Dendritic cell treated with granulocyte-macrophage colony-stimulating factor and Interleukin-4, amounts not matched to agents 40 ng/mL and 50 ng/mL, for 4 days (primary cell): ENCODE results near the gene CLDN2.

Experiments used
- H3K27ac Mint-ChIP-seq: one replicate; pipeline ENCODE4 v1.8.0; 2022; ENCODE audit warnings: mild to moderate bottlenecking, mixed read lengths
- H3K27me3 Mint-ChIP-seq: one replicate; pipeline ENCODE4 v1.8.0; 2022; ENCODE audit warnings: mild to moderate bottlenecking, mixed read lengths
- H3K36me3 Mint-ChIP-seq: one replicate; pipeline ENCODE4 v1.8.0; 2022; ENCODE audit warnings: low read depth, mixed read lengths
- H3K4me1 Mint-ChIP-seq: one replicate; pipeline ENCODE4 v1.8.0; 2022; ENCODE audit warnings: low read depth, mixed read lengths
- H3K4me3 Mint-ChIP-seq: one replicate; pipeline ENCODE4 v1.8.0; 2022; ENCODE audit warnings: mild to moderate bottlenecking, moderate library complexity, mixed read lengths
- H3K9me3 Mint-ChIP-seq: one replicate; pipeline ENCODE4 v1.8.0; 2022; ENCODE audit warnings: mixed read lengths
- intact Hi-C: fragments of 100-400 bp; cut with micrococcal nuclease; formaldehyde crosslinking; loops from one replicate; pipeline ENCODE4 v1.15.0; 2022

CLDN2 gene

DNA sequence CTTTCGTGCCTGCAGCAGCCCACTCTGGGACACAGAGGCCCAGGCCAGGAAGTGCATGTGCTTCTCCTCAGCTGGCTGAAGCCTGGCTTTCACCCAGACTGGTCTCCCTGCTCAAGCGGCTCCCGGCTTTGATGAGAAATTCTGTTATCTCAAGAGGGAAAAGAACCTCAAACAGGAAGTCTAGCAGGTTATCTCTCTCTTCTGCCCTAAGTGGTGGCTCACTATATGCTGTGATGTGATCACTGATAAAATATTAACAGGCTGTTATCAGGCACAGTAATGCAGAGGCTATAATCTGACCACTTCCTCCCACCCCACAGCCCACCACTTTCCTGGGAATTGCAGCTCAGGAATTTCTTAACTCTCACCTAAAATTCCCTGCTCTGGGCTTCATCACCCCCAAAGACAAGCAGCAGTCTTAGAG, 13.3 kb downstream of the CLDN2 start:
- Mint-ChIP-seq H3K9me3 (no peaks in the 10 kb centered on the region), H3K36me3 (no peaks in the 10 kb centered on the region), H3K27ac (no peak overlapping the region), H3K27me3 (no peaks in the 10 kb centered on the region), H3K4me3 (no peak overlapping the region), H3K4me1 (no peaks in the 10 kb centered on the region)
- intact Hi-C loops = no loop called here

DNA sequence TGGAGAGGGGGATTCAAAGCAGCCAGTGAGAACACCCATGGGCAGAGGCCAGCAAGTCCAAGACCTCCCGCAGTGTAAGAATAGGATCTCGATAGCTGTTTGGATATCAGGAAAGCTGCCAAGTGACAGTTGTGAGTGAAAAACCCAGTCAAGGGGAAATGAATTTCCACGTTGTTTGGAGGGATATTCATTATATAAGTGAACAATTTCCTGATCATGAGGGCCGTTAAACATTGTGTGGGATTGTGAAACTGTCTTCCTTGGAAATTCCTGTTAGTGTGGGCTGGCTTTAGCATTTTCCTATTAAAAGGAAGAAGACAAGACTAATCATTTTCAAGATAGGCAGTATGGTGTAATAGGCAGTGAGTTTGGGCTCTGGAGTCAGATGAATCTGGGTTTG, 15.0 kb downstream of the CLDN2 start:
- Mint-ChIP-seq H3K4me3 (no peak overlapping the region), H3K27me3 (no peaks in the 10 kb centered on the region), H3K27ac (no peak overlapping the region), H3K36me3 (no peaks in the 10 kb centered on the region), H3K9me3 (no peaks in the 10 kb centered on the region), H3K4me1 (no peaks in the 10 kb centered on the region)
- intact Hi-C loops = no loop called here

DNA sequence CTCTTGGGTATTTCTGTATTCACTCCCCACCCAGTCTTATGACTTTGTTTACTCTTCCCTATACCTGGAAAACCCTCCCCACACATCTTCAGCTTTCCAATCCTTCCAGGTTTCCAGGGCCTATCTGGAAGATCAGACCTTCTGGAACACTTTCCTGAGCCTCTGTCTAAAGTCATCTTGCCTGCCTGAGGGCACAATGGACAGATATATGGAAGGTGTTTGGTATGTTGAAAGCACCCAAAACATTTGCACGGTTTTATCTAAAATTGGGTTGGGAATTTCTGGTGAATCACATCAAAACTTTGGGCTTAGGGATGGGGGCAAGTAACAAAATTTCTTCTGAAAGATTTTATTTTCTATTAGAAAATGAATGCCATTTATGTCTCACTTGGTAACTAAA, 16.0 kb downstream of the CLDN2 start:
- no peaks in the 10 kb centered on the region for H3K4me1 Mint-ChIP-seq
- H3K36me3 Mint-ChIP-seq = no peaks in the 10 kb centered on the region
- no peak overlapping the region for H3K27ac Mint-ChIP-seq
- H3K9me3 Mint-ChIP-seq = no peaks in the 10 kb centered on the region
- no peaks in the 10 kb centered on the region for H3K27me3 Mint-ChIP-seq
- H3K4me3 Mint-ChIP-seq = no peak overlapping the region
- intact Hi-C loops = no loop called here

DNA sequence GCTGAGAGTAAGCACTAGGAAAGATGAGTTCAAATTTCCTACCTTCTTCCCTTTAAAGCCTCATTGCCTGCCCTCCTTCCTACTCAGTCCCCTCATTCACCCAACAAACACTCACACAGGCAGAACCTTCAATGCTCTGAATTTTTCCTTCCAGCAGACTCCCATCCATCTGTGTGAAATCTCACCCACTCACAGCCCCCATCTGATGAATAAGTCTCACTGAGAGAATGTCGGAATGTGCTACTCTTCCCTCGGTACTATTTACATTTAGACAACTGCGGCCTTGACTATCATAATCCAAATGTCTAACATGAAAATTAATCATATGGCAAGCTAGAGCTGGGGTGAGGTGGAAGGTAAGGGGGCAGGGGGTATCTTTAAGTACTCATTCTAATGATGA, 19.4 kb downstream of the CLDN2 start:
- H3K9me3 Mint-ChIP-seq = no peaks in the 10 kb centered on the region
- no peak overlapping the region for H3K27ac Mint-ChIP-seq
- intact Hi-C loops = no loop called here
- no peaks in the 10 kb centered on the region for H3K36me3 Mint-ChIP-seq
- H3K27me3 Mint-ChIP-seq = no peaks in the 10 kb centered on the region
- no peaks in the 10 kb centered on the region for H3K4me1 Mint-ChIP-seq
- no peak overlapping the region for H3K4me3 Mint-ChIP-seq

DNA sequence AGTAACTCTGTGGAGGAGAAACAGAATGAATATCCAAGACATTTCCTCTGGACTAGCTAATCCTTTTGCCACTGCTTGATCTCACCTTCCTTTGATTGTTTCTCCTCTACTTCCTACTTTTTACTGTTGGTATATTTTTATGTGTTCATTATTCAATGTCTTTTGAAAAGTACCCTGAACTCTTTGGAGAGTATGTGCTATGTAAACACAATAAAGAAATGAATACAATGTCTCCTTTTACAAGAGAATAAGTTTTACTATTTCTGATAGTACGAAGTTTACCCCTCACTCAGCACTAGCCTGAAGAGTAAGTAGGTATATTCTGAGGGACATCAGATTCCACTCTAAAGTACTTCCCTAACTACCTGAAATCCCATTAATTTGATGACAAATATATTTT, 19.9 kb downstream of the CLDN2 start:
- Mint-ChIP-seq H3K4me3 (no peak overlapping the region), H3K36me3 (no peaks in the 10 kb centered on the region), H3K9me3 (no peaks in the 10 kb centered on the region), H3K27me3 (no peaks in the 10 kb centered on the region), H3K27ac (no peak overlapping the region), H3K4me1 (no peaks in the 10 kb centered on the region)
- intact Hi-C loops = no loop called here

DNA sequence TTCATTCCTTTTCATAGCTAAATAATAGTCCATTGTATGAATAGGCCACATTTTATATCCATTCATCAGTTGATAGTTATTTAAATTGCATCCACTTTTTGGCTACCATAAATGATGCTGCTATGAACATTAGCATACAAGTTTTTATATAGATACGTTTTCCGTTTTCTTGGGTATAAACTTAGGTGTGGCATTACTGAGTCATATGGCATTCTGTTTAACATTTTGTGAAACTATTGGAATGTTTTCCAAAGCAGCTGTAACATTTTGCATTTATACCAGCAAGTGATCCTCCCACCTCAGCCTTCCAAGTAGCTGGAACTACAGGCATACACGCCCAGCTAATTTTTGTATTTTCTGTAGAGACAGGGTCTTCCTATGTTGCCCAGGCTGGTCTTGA, 26.3 kb downstream of the CLDN2 start:
- no peak overlapping the region for H3K4me3 Mint-ChIP-seq
- intact Hi-C loops = no loop called here
- H3K27me3 Mint-ChIP-seq = no peaks in the 10 kb centered on the region
- no peaks in the 10 kb centered on the region for H3K36me3 Mint-ChIP-seq
- H3K4me1 Mint-ChIP-seq = peaks cover 6% of the 10 kb centered on the region
- no peaks in the 10 kb centered on the region for H3K9me3 Mint-ChIP-seq
- H3K27ac Mint-ChIP-seq = no peak overlapping the region

DNA sequence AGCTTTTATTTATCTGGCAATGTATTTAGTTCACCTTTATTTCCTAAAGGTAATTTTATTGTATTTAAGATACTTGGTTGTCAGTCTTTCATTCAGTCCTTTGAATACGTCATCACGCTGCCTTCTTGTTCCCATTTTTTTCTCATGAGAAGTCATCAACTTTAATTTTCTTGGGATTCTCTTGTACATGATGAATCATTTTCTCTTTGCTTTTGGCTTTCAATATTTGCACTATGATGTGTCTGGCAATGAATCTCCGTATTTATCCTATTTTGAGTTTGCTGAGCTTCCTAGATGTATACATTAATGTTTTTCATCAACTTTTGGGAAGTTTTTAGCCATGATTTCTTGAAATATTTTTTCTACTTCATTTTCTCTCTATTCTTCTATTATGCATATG, 28.4 kb downstream of the CLDN2 start:
- no peaks in the 10 kb centered on the region for H3K27me3 Mint-ChIP-seq
- no peaks in the 10 kb centered on the region for H3K36me3 Mint-ChIP-seq
- no peaks in the 10 kb centered on the region for H3K9me3 Mint-ChIP-seq
- intact Hi-C loops = no loop called here
- no peak overlapping the region for H3K27ac Mint-ChIP-seq
- no peak overlapping the region for H3K4me3 Mint-ChIP-seq
- H3K4me1 Mint-ChIP-seq = peaks cover 6% of the 10 kb centered on the region

DNA sequence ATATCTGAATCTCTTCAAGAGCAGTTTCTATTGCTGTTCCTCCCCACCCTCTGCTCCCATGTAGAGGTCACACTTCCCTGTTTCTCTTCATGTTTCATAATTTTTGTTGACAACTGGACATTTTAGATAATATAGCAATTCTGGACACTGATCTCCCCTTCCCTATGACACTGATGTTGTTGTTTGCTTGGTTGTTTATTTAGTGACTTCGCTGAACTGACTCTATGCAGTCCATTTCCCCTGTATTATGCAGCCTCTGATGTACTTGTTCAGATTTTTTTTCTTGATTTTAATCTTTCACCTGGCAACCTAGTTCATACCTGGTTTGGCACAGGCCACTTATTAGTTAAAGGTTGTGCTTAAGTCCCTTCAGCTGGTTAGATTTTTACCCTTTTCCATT, 29.2 kb downstream of the CLDN2 start:
- H3K27me3 Mint-ChIP-seq = no peaks in the 10 kb centered on the region
- peaks cover 6% of the 10 kb centered on the region for H3K4me1 Mint-ChIP-seq
- H3K36me3 Mint-ChIP-seq = no peaks in the 10 kb centered on the region
- no peaks in the 10 kb centered on the region for H3K9me3 Mint-ChIP-seq
- H3K4me3 Mint-ChIP-seq = no peak overlapping the region
- intact Hi-C loops = no loop called here
- H3K27ac Mint-ChIP-seq = no peak overlapping the region

DNA sequence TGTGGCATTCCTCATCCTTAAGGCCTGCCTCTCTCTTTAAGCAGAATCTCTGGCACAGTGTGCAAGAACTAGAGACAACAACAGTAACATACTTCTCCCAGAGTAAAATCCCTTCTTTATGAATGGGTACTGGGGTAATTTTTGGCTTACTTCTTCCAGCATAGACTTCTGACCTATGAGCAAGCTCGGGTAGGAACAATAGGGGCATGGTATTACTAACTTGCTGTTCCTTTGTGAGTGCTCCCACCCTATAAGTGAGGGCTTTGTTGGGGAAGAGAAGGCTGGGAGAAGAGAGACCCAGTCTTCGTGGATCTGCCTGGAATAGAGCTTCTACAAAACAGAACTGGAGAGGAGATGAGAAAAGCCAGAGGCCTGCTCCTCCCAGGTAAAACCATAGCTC, 30.2 kb downstream of the CLDN2 start:
- H3K27me3 Mint-ChIP-seq = no peaks in the 10 kb centered on the region
- peaks cover 6% of the 10 kb centered on the region for H3K4me1 Mint-ChIP-seq
- no peak overlapping the region for H3K4me3 Mint-ChIP-seq
- no peaks in the 10 kb centered on the region for H3K9me3 Mint-ChIP-seq
- H3K27ac Mint-ChIP-seq = no peak overlapping the region
- intact Hi-C loops = no loop called here
- H3K36me3 Mint-ChIP-seq = no peaks in the 10 kb centered on the region

DNA sequence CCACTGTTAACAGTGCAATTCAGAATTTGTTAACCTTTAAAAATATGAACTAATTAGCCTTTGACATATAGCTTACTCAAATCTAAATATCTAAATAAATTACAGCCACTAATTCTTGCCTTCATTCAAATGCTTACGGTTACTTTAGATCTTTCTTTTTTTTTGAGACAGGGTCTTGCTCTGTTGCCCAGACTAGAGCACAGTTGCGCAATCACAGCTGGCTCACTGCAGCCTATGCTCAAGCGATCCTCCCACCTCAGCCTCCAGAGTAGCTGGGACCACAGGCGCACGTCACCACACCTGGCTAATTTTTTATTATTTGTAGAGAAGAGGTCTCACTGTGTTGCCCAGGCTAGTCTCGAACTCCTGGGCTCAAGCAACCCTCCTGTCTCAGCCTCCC, 31.0 kb downstream of the CLDN2 start:
- Mint-ChIP-seq H3K36me3 (no peaks in the 10 kb centered on the region), H3K27me3 (no peaks in the 10 kb centered on the region)

DNA sequence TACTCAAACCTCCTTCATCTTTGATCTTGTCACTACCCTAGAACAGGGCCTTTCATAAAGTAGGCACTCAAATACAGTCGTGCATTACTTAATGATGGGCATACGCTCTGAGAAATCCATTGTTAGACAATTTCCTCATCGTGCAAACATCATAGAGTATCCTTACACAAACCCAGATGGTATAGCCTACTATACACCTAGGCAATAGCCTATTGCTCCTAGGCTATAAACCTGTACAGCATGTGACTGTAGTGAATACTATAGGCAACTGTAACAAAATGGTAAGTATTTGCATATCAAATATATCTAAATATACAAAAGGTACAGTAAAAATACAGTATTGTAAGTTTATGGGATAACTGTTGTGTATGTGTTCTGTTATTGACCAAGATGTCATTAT, 31.9 kb downstream of the CLDN2 start:
- Mint-ChIP-seq H3K36me3 (no peaks in the 10 kb centered on the region), H3K9me3 (no peaks in the 10 kb centered on the region), H3K4me1 (peaks cover 6% of the 10 kb centered on the region), H3K4me3 (no peak overlapping the region), H3K27ac (no peak overlapping the region), H3K27me3 (no peaks in the 10 kb centered on the region)
- intact Hi-C loops = no loop called here

More for the DNA sequence above, 31.0 kb downstream of the CLDN2 start:
- no peak overlapping the region for H3K4me3 Mint-ChIP-seq
- intact Hi-C loops = no loop called here
- no peak overlapping the region for H3K27ac Mint-ChIP-seq
- peaks cover 6% of the 10 kb centered on the region for H3K4me1 Mint-ChIP-seq
- no peaks in the 10 kb centered on the region for H3K9me3 Mint-ChIP-seq

DNA sequence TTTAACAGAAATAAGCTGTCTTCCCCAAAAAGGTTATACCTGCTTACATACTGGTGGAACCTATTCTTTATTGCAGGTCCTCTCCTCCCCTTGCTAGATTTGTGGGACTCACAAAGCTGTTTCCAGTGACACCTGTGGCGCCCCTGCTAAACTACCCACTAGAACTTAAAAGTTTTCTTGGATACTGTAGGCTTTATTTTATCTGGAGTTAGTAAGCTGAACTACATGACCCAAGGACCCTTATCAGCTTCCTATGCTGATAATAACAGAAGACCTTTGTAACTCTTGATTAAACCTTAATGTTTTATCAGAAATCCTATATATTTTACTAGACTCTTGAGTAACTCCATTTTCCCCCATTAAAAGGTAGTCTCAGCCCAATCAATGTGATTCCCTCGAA, 32.3 kb downstream of the CLDN2 start:
- peaks cover 6% of the 10 kb centered on the region for H3K4me1 Mint-ChIP-seq
- H3K36me3 Mint-ChIP-seq = no peaks in the 10 kb centered on the region
- H3K4me3 Mint-ChIP-seq = no peak overlapping the region
- intact Hi-C loops = no loop called here
- no peaks in the 10 kb centered on the region for H3K27me3 Mint-ChIP-seq
- no peaks in the 10 kb centered on the region for H3K9me3 Mint-ChIP-seq
- H3K27ac Mint-ChIP-seq = no peak overlapping the region

DNA sequence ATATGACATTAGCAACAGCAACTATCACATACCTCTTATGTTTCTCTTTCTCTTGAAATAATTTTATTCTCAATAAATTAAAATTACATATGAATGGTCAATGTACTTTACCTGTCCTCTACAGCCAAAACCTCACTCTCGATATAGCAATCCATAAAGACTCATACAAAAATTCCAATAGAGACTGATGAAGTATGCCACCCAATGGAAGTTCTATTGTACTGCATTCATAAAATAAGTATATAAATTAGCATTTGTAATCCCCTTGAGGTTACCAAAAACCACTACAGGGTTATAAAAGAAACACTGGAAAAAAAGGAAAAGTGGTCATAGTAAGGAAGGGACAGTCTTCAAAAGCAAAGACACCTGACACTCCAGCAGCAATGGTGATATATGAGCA, 32.8 kb downstream of the CLDN2 start:
- H3K4me1 Mint-ChIP-seq = peaks cover 6% of the 10 kb centered on the region
- H3K27ac Mint-ChIP-seq = no peak overlapping the region
- H3K36me3 Mint-ChIP-seq = no peaks in the 10 kb centered on the region
- no peaks in the 10 kb centered on the region for H3K27me3 Mint-ChIP-seq
- intact Hi-C loops = no loop called here
- H3K9me3 Mint-ChIP-seq = no peaks in the 10 kb centered on the region
- H3K4me3 Mint-ChIP-seq = no peak overlapping the region

DNA sequence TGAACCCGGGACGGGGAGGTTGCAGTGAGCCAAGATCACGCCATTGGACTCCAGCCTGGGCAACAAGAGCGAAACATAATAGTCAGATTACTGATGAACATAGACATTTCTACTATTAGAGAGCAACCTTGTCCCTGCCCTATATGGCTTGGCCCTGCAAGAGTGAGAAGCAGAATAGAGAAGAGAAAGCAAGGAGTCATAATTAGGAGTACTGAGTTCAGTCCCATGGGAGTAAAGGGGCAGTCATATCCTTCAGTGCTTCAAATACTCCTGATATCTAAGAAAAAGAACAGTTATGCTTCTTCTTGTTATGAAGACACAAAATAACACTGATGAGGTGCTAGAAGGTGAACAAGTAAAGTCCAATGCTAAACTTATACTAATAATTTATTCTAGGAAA, 33.8 kb downstream of the CLDN2 start:
- Mint-ChIP-seq H3K4me3 (no peak overlapping the region), H3K36me3 (no peaks in the 10 kb centered on the region), H3K4me1 (peaks cover 6% of the 10 kb centered on the region), H3K27me3 (no peaks in the 10 kb centered on the region), H3K27ac (no peak overlapping the region), H3K9me3 (no peaks in the 10 kb centered on the region)
- intact Hi-C loops = no loop called here

DNA sequence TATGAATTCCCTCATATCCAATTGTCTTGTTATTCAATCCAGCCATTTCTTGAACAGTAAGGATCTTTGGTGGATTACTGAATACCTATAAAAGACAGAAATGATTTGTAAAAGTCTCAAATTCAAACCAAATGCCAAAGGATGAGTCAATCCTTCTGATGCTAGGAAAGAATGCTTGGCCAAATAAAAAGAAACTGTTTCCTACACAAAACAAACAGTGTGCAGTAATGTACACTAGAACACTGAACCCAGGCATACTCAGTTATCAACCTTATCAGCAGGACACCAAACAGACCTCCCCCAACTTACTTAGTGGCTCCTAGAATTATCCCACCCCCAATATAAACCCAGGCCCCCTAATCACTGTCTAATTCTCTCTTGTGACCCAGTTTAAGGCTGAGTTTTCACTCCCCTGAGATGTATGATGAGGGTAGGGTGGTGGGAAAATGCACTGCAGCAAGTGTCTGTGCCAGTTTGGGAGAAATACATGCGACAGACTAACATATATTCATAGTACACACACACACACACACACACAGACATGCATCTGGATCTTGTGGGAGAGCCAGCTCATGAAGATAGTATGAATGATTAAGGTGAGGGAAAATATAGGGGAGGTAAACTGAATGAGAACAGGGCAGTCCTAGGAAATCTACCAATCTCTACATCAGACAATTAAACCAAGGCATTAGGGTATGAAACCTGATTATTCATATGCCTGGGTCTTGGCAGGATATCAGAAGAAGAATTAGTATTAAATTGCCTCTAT, 35.0 kb downstream of the CLDN2 start:
- H3K9me3 Mint-ChIP-seq = no peaks in the 10 kb centered on the region
- H3K4me3 Mint-ChIP-seq = no peak overlapping the region
- no peaks in the 10 kb centered on the region for H3K36me3 Mint-ChIP-seq
- no peaks in the 10 kb centered on the region for H3K4me1 Mint-ChIP-seq
- no peak overlapping the region for H3K27ac Mint-ChIP-seq
- intact Hi-C loops = no loop called here
- H3K27me3 Mint-ChIP-seq = no peaks in the 10 kb centered on the region
